ENCODE data around the gene GPSM1. TPM values are rescaled to one million over a fixed set of nuclear protein-coding genes. Genes with fewer than 3 reads are reported as not detected.

Gene GPSM1
- total RNA-seq, 1 donor from 2014 or later, result 69.0 TPM

- no peaks in the 10 kb centered on the region for H3K9me3 ChIP-seq (replicated peaks)
- peaks cover 17% of the 10 kb centered on the region for H3K36me3 ChIP-seq
- no peaks in the 10 kb centered on the region for H3K27me3 ChIP-seq (ENCODE audit: low read depth)
- H3K4me3 ChIP-seq, result no peak overlapping the region
- TF ChIP-seq, protein P1, sequence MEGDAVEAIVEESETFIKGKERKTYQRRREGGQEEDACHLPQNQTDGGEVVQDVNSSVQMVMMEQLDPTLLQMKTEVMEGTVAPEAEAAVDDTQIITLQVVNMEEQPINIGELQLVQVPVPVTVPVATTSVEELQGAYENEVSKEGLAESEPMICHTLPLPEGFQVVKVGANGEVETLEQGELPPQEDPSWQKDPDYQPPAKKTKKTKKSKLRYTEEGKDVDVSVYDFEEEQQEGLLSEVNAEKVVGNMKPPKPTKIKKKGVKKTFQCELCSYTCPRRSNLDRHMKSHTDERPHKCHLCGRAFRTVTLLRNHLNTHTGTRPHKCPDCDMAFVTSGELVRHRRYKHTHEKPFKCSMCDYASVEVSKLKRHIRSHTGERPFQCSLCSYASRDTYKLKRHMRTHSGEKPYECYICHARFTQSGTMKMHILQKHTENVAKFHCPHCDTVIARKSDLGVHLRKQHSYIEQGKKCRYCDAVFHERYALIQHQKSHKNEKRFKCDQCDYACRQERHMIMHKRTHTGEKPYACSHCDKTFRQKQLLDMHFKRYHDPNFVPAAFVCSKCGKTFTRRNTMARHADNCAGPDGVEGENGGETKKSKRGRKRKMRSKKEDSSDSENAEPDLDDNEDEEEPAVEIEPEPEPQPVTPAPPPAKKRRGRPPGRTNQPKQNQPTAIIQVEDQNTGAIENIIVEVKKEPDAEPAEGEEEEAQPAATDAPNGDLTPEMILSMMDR (IDR thresholded peaks at IDR 0.05; ENCODE audit: borderline replicate concordance), result no peak
- intact Hi-C loops (cut with micrococcal nuclease), result no loop called here
- DNase-seq, result no peak
- no peak overlapping the region for H3K27ac ChIP-seq (replicated peaks)
- H3K4me1 ChIP-seq, result peaks cover 23% of the 10 kb centered on the region
Observed at GRCh38 chr9:136376457-136376856, 49.1 kb downstream of the GPSM1 start.

DNA sequence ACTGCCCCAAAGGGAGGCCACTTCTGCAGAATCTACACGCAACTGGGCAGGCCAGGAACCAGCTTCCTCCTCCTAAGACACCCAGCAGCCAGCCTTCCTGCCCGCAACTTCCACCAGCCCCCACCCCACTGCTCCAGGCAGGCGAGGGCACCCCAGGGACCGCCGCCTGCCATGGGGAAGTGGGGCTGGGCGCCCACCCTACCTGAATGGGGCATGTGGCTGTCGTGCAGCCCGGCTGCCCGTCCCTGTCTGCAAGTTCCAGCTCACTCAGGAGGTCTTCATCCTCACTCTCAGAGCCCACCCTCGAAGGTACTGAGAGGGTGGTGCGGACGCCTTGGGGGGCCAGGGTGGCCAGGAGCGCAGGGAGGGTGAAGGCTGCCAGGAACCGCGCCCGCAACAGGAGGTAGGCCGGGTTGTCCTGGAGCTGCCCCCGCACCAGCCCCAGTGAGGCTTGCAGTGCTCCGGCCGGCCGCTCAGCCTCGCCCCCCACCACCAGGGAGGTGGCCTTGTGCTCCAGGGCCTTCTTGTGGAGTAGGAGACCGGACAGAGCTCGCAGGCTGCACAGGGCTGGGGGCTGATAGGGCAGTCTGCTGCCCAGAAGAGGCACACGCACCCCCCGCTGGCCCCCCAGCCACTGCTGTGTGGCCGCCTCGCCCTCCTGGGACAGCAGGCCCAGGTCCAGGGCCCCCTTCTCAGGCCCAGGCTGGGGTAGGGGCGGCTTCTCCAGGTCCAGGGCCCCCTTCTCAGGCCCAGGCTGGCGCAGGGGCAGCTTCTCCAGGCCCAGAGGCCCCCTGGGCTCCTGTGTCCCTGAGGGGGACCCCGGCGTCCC, 50.2 kb downstream of the GPSM1 start:
- H3K36me3 ChIP-seq, result peaks cover 28% of the 10 kb centered on the region
- DNase-seq, result no peak
- H3K4me1 ChIP-seq, result peaks cover 27% of the 10 kb centered on the region
- intact Hi-C loops (cut with micrococcal nuclease), result no loop called here
- H3K27ac ChIP-seq (replicated peaks), result no peak overlapping the region
- H3K27me3 ChIP-seq (ENCODE audit: low read depth), result no peaks in the 10 kb centered on the region
- TF ChIP-seq, protein P1 (IDR thresholded peaks at IDR 0.05; ENCODE audit: borderline replicate concordance), result no peak
- no peak overlapping the region for H3K4me3 ChIP-seq
- H3K9me3 ChIP-seq (replicated peaks), result no peaks in the 10 kb centered on the region

DNA sequence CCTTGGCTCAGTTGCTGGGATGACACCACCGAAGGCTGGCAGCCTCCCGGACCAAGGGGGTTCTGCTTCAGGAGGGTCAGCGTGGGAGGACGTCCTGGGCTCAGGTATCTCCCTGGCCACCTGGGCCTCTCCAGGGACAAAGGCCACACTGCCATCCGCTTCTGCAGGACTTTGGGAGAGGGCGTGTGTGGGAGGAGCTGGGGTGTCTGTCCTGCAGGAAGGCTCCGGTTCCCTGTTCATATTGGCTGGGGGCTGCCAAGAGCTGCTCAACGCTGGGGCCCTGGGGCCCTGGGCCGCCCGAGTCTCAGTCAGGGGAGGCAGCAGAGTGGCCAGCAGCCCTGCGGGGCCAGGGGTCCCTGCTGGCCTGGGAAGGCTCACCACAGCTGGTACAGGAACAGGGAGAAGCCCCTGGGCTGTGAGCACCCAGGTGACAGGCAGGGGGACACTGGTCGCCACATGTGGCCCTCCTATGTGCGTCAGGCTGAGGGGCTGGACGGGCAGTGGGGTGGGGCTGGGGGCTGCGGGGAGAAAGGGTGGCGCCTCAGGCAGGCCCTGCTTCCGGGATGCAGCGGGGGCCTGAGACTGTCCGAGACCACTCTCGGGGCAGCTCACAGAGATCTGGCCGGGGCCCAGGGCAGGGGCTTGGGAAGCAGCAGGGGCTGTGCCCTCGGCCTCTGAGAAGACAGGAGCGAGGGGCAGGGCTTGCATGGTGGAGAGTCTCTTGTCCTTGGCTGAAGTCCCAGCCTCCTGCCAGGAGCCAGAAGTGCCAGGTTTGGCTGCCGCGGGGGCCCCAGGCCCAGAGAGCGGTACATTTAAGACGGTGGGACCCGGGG, 51.0 kb downstream of the GPSM1 start:
- TF ChIP-seq, protein P1 (IDR thresholded peaks at IDR 0.05; ENCODE audit: borderline replicate concordance), result no peak
- H3K4me1 ChIP-seq, result peaks cover 27% of the 10 kb centered on the region
- H3K27me3 ChIP-seq (ENCODE audit: low read depth), result no peaks in the 10 kb centered on the region
- H3K9me3 ChIP-seq (replicated peaks), result no peaks in the 10 kb centered on the region
- intact Hi-C loops (cut with micrococcal nuclease), result no loop called here
- peaks cover 36% of the 10 kb centered on the region for H3K36me3 ChIP-seq
- DNase-seq, result no peak
- no peak overlapping the region for H3K27ac ChIP-seq (replicated peaks)
- no peak overlapping the region for H3K4me3 ChIP-seq

DNA sequence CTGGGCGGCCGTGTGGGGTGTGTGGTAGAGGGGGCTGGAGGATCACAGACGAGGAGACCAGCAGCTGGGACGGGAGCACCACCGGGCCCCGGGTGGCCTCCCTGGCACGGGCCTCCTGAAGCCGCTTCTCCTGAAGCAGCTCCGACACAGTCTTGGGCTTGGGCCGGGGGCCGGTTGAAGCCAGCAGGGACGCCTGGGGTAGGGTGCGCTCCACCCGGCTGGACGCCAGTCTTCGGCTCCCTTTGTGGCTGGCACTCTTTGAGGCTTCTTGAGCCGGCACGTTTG, 51.6 kb downstream of the GPSM1 start:
- H3K9me3 ChIP-seq (replicated peaks), result no peaks in the 10 kb centered on the region
- H3K4me3 ChIP-seq, result no peak overlapping the region
- intact Hi-C loops (cut with micrococcal nuclease), result no loop called here
- DNase-seq, result no peak
- TF ChIP-seq, protein P1 (IDR thresholded peaks at IDR 0.05; ENCODE audit: borderline replicate concordance), result no peak
- peaks cover 27% of the 10 kb centered on the region for H3K4me1 ChIP-seq
- H3K27me3 ChIP-seq (ENCODE audit: low read depth), result no peaks in the 10 kb centered on the region
- no peak overlapping the region for H3K27ac ChIP-seq (replicated peaks)
- H3K36me3 ChIP-seq, result peaks cover 41% of the 10 kb centered on the region

DNA sequence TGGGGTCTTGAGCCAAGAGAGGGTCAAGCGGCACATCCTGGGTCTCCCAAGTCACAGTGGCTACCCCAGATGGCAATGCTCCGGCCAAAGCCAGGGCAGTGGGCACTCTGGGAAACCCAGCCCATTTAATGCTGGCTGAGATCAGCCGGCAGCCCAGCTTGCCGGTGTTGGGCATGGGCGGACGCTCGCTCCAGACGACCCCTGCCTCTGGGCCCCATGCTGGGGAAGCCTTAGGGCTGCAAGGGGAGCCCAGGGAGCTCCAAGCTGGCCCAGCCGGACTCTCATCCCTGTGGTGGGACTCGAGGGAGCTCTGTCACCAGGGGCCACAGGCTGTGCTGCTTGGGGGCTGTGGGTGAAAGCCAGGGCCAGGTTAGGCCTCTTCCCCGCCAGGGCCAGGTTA, 52.1 kb downstream of the GPSM1 start:
- peaks cover 45% of the 10 kb centered on the region for H3K36me3 ChIP-seq

More for the DNA sequence above, 52.1 kb downstream of the GPSM1 start:
- DNase-seq, result no peak
- peaks cover 27% of the 10 kb centered on the region for H3K4me1 ChIP-seq
- TF ChIP-seq, protein P1 (IDR thresholded peaks at IDR 0.05; ENCODE audit: borderline replicate concordance), result no peak
- no peaks in the 10 kb centered on the region for H3K27me3 ChIP-seq (ENCODE audit: low read depth)
- H3K4me3 ChIP-seq, result no peak overlapping the region
- intact Hi-C loops (cut with micrococcal nuclease), result no loop called here
- no peaks in the 10 kb centered on the region for H3K9me3 ChIP-seq (replicated peaks)
- H3K27ac ChIP-seq (replicated peaks), result no peak overlapping the region

Measured in left ventricle myocardium inferior (tissue), 1 donor.